Sigmoid colon (tissue), 7 donors: ENCODE results near the gene UNC5C. TPM values are rescaled to one million over a fixed set of nuclear protein-coding genes. Genes with fewer than 3 reads are reported as not detected.

ENCODE experiments used
- DNase-seq: peaks from one replicate; pipeline ENCODE4 v3.0.0-alpha.2; 2019
- H3K27ac ChIP-seq, 4 donors: fragments of 200-600 bp; sonication (generic); one replicate each; pipeline ENCODE4 v1.5.1; 2016 to 2019; ENCODE audit warnings: mild to moderate bottlenecking in 1 of 4
- H3K27me3 ChIP-seq, 3 donors: fragments of 200-600 bp; sonication (generic); one replicate each; pipeline ENCODE4 v1.5.1; 2019; ENCODE audit warnings: mild to moderate bottlenecking in 1 of 3
- H3K36me3 ChIP-seq, 4 donors: fragments of 200-600 bp; sonication (generic); one replicate each; pipeline ENCODE4 v1.5.1; 2016 to 2019
- H3K4me1 ChIP-seq, 4 donors: fragments of 200-600 bp; sonication (generic); one replicate each; pipeline ENCODE4 v1.5.1; 2017 to 2019
- H3K4me3 ChIP-seq, 4 donors: fragments of 200-600 bp; sonication (generic); one replicate each; pipeline ENCODE4 v1.5.1; 2017 to 2019; ENCODE audit warnings: mild to moderate bottlenecking in 2 of 4, moderate library complexity in 1 of 4
- H3K9me3 ChIP-seq, 4 donors: fragments of 200-600 bp in 3 of 4; sonication (generic) in 3 of 4; one replicate each; pipeline versions ENCODE4 v1.5.1 to v1.6.1; 2013 to 2019
- EP300 ChIP-seq, 4 donors: sonication (generic); formaldehyde crosslinking; IDR thresholded peaks; one replicate each; pipeline ENCODE4 v1.6.1; 2017; ENCODE audit warnings: antibody characterized with exemption in 4 of 4
- POLR2A ChIP-seq, 2 donors: fragments of 450-650 bp; IDR thresholded peaks; one replicate each; pipeline ENCODE4 v1.6.1; 2016; ENCODE audit warnings: antibody characterized with exemption in 2 of 2, mild to moderate bottlenecking in 2 of 2, moderate library complexity in 2 of 2
- POLR2AphosphoS5 ChIP-seq, 4 donors: sonication (generic); formaldehyde crosslinking; IDR thresholded peaks; one replicate each; pipeline ENCODE4 v1.6.1; 2017; ENCODE audit warnings: antibody characterized with exemption in 4 of 4
- WGBS, 2 donors: extraction: QIAGEN DNeasy Blood & Tissue Kit; methylation state at CpG; one replicate each; pipeline ENCODE4 v1.1.7; 2013; 5-methylcytosine and 5-hydroxymethylcytosine counted together
- intact Hi-C: fragments of 100-400 bp; cut with DNase I; formaldehyde crosslinking; loops from one replicate; pipeline ENCODE4 v1.15.1; 2023
- polyA plus RNA-seq, 3 donors: library from polyadenylated mRNA; stranded (reverse); fragments of 200-250 nt; gene quantifications; one replicate each; pipeline ENCODE4 v1.2.3, GENCODE V29; 2013
- total RNA-seq, 4 donors: library from RNA; depleted of rRNA; stranded (reverse); fragments of >200 nt; gene quantifications; one replicate each; pipeline ENCODE4 v1.1.0, GENCODE V29; 2016
- TF ChIP-seq, protein P1 (sequence below), 4 experiments: fragments of 450-650 bp in 3 of 4; fragments of 200-600 bp in 1 of 4; IDR thresholded peaks; one replicate each; pipeline ENCODE4 v1.5.1; 2016 to 2019; ENCODE audit warnings: antibody characterized with exemption in 4 of 4, mild to moderate bottlenecking in 3 of 4, moderate library complexity in 2 of 4
- donor health status: healthy with polysubstance abuse.
- donor health status: Bipolar disorder and iron deficiency.
- donor health status: healthy.

UNC5C gene
- total and polyA plus RNA-seq, 7 donors = 0.60 to 3.1 (median 1.4) TPM

DNA sequence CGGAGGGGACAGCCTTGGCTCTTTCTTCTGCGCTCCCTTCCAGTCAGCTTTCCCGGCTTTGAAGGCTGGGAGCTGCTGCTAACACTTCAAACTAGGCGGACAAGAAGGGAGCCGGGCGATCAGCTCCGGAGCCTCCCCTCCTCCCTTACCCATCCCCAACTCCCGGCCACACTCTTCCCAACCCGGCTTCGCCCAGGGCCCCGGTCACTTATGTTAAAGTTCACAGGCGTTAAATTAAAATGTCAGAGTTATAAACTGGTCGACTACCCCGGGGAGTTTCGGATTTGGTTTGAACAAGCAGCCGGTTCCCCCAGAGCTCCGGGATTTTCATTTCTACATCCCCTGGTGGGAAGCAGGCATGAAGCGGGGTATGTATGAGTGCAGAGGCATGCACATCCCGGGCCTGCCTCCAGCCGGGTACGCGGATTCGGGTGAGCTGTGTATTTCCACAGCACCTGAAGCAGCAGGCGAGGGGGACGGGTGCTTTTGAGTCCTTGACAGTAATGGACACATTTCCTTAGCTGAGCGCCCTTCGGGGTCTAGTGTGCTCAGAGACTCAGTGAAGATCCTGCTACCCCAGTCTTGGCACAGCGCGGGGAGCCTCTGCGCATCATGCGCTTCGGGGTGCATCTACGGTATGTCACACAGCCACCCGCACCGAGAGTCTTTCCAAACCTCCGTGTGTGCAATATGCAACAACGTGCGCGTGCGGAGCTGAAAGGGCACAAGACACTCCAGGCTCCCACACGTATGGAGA is 880 bp downstream of the UNC5C start:
- peaks cover 0 to 27% (median 20%) of the 10 kb centered on the region in 4 donors for H3K4me1 ChIP-seq
- no peaks in the 10 kb centered on the region for H3K36me3 ChIP-seq
- TF ChIP-seq POLR2A (IDR thresholded peaks at IDR 0.05) = no peak
- TF ChIP-seq POLR2AphosphoS5 (IDR thresholded peaks at IDR 0.05) = no peak
- TF ChIP-seq, protein P1, sequence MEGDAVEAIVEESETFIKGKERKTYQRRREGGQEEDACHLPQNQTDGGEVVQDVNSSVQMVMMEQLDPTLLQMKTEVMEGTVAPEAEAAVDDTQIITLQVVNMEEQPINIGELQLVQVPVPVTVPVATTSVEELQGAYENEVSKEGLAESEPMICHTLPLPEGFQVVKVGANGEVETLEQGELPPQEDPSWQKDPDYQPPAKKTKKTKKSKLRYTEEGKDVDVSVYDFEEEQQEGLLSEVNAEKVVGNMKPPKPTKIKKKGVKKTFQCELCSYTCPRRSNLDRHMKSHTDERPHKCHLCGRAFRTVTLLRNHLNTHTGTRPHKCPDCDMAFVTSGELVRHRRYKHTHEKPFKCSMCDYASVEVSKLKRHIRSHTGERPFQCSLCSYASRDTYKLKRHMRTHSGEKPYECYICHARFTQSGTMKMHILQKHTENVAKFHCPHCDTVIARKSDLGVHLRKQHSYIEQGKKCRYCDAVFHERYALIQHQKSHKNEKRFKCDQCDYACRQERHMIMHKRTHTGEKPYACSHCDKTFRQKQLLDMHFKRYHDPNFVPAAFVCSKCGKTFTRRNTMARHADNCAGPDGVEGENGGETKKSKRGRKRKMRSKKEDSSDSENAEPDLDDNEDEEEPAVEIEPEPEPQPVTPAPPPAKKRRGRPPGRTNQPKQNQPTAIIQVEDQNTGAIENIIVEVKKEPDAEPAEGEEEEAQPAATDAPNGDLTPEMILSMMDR (IDR thresholded peaks at IDR 0.05) = no peak
- TF ChIP-seq EP300 (IDR thresholded peaks at IDR 0.05) = no peak
- intact Hi-C loops = loop anchor here (5.0 kb wide), 1 partner anchor 381 kb away; no protein-coding TSS in a partner anchor
- peak overlapping the region; percentile 40 to 57 (median 50) for H3K4me3 ChIP-seq
- 3 to 4% methylated on average over 41 of the region's 41 CpGs for WGBS, 2 donors
- no peaks in the 10 kb centered on the region for H3K9me3 ChIP-seq
- H3K27ac ChIP-seq = peak overlapping the region; percentile 59 to 75 (median 70)
- peak; percentile 65 for DNase-seq
- H3K27me3 ChIP-seq = peaks cover 0 to 48% (median 16%) of the 10 kb centered on the region in 3 donors

DNA sequence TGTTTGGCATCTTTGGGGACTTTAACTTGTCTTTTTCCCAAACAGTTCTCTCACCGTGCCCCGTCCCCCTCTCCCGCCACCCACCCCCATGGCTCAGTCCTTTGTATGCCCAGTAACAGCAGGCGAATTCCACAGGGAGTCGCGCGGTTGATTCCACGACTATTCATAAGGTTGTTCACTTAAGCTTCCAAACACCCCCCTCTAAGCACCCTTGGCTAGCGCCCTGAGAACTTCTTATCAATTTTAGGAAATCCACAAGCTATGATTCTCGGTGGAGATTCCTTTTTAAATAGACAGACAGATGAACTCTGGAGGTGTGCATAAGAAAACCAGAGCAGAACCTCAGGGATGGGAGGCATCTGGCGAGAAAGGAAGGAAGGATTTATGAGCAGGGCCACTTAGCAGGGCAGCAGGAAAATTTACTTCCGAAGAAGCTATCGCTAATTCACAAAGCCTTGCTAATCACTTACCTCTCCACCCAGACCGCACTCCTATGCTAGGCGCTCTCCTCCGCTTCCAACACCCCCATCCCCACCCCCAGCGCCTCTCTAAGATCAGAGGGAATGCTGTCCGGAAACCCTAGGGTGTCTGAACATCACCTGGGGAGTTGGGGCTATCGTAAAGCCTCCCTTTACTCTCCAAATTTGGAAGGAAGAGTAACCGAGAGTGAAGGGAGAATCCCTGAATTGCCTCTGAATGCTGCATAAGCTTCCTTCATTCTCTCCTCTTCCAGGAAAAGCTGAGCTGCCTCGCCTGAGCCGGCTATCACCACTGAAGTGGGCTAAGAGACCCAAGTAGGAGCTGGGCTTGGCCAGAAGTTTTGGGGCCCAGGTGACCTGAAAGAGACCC is 1.7 kb downstream of the UNC5C start:
- 22 to 31% methylated on average over 22 of the region's 22 CpGs for WGBS, 2 donors
- Histone ChIP-seq H3K27ac (peak overlapping the region; percentile 59 to 75 (median 70)), H3K36me3 (no peaks in the 10 kb centered on the region), H3K4me3 (peak overlapping the region; percentile 40 to 57 (median 50)), H3K27me3 (peaks cover 0 to 48% (median 16%) of the 10 kb centered on the region in 3 donors), H3K4me1 (peaks cover 0 to 27% (median 20%) of the 10 kb centered on the region in 4 donors), H3K9me3 (no peaks in the 10 kb centered on the region)
- no peak for TF ChIP-seq POLR2A (IDR thresholded peaks at IDR 0.05)
- no peak for TF ChIP-seq EP300 (IDR thresholded peaks at IDR 0.05)
- TF ChIP-seq POLR2AphosphoS5 (IDR thresholded peaks at IDR 0.05) = no peak
- TF ChIP-seq, protein P1 (IDR thresholded peaks at IDR 0.05) = no peak
- intact Hi-C loops = loop anchor here (5.0 kb wide), 1 partner anchor 380 kb away; no protein-coding TSS in a partner anchor
- DNase-seq = no peak

DNA sequence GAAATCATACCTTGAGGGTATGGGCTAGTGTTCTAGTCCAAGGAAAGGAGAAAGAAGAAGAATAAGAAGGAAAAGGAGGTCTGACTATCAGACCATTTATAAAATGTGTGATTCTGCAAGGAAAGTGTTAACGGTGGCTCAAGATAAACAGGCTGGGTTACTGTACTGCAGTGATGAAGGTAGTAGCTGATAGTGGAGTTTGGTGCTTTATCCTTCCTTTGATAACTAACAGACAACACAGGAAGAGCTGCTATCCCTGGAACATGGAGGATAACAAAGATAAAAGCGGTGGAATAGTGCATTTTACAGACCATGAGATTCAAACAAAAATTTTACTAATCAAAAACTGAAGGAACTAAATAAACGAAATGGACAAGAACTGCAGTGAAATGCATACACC is 2.6 kb downstream of the UNC5C start:
- DNase-seq = no peak
- H3K4me1 ChIP-seq = peaks cover 0 to 27% (median 20%) of the 10 kb centered on the region in 4 donors
- H3K9me3 ChIP-seq = no peaks in the 10 kb centered on the region
- H3K27ac ChIP-seq = peak overlapping the region in 1 of 4 donors; percentile 21
- 32 to 55% methylated on average over 3 of the region's 3 CpGs for WGBS, 2 donors
- intact Hi-C loops = loop anchor here (5.0 kb wide), 1 partner anchor 379 kb away; no protein-coding TSS in a partner anchor
- H3K27me3 ChIP-seq = peaks cover 0 to 40% (median 16%) of the 10 kb centered on the region in 3 donors
- no peaks in the 10 kb centered on the region for H3K36me3 ChIP-seq
- no peak for TF ChIP-seq POLR2A (IDR thresholded peaks at IDR 0.05)
- TF ChIP-seq, protein P1 (IDR thresholded peaks at IDR 0.05) = no peak
- TF ChIP-seq EP300 (IDR thresholded peaks at IDR 0.05) = no peak
- no peak for TF ChIP-seq POLR2AphosphoS5 (IDR thresholded peaks at IDR 0.05)
- peak overlapping the region in 3 of 4 donors; percentile 49 to 57 (median 51) for H3K4me3 ChIP-seq

DNA sequence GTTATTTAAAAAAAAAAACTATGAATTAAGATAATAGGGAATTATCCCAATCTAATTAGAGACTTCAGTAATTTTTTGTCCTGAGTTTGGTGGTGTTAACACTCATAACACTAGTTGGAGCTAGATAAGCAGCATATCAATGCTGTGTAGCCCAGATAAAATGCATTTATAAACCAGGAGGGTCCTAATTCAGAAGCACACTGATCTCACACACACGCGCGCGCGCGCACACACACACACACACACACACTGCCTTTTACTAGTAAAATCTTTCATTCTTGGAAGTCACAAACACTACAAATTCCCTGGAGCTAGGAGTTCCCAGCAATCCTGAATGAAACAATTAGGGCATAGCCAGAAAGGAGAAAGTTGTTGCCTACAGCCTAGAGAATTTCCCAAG is 3.2 kb downstream of the UNC5C start:
- Histone ChIP-seq H3K36me3 (no peaks in the 10 kb centered on the region), H3K27me3 (peaks cover 0 to 34% (median 14%) of the 10 kb centered on the region in 3 donors), H3K4me3 (no peak overlapping the region), H3K4me1 (peaks cover 0 to 27% (median 20%) of the 10 kb centered on the region in 4 donors), H3K27ac (peak overlapping the region in 1 of 4 donors; percentile 21), H3K9me3 (no peaks in the 10 kb centered on the region)
- 81 to 86% methylated on average over 6 of the region's 6 CpGs for WGBS, 2 donors
- DNase-seq = no peak
- TF ChIP-seq POLR2AphosphoS5 (IDR thresholded peaks at IDR 0.05) = no peak
- no peak for TF ChIP-seq POLR2A (IDR thresholded peaks at IDR 0.05)
- TF ChIP-seq, protein P1 (IDR thresholded peaks at IDR 0.05) = no peak
- no peak for TF ChIP-seq EP300 (IDR thresholded peaks at IDR 0.05)
- intact Hi-C loops = loop anchor here (5.0 kb wide), 1 partner anchor 378 kb away; no protein-coding TSS in a partner anchor
